AG08396 (cell line): ENCODE measurements around the gene HIVEP3.

ENCODE experiments used
- DNase-seq: peaks from one replicate; pipeline ENCODE4 v3.0.0; 2012; ENCODE audit warnings: low spot score, mixed read lengths

HIVEP3 gene

DNA sequence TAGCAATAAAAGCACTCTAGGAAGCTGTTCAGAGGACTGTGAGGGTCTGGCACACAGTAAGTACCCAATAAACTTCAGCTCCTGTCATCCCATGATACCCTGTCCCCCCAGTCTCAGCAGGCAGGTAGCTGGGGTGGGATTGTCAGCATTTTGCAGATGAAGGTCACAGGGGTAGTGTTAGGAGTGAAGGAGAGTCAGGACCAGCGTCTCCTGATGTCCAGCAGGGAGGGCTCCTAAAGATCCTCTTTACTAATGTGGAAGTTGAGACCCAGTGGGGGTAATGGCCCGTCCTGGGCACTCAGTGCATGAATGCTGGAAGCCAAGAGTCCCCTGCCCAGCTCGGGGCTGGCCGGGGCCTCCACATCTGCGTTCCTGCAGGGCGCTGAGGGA is 402.9 kb downstream of the HIVEP3 start:
- DNase-seq, result no peak

DNA sequence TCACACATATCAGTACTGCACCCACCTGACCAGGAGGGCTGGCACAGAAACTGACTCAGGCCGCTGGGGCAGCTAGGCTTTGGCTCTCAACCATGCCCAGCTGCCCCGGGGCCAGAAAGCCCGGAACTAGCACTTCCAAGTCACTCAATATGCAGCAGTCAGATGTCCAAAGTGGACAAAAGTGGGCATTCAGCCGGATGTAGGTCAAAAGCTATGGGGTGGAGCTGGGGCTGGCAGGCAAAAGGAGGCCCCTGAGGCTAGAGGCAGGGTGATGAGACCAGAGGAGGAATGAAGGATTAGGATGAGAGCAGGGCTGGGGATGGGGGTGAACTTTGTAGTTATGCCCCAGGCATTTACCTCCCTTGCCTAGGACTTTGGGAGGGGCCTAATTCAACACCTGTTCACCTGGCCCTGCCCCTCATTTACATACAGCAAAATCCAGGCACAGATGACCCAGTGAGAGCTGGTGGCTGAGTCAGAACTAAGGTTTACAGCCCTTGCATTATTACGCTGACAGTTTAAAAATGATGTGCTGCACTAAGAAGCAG is 403.5 kb downstream of the HIVEP3 start:
- no peak for DNase-seq

DNA sequence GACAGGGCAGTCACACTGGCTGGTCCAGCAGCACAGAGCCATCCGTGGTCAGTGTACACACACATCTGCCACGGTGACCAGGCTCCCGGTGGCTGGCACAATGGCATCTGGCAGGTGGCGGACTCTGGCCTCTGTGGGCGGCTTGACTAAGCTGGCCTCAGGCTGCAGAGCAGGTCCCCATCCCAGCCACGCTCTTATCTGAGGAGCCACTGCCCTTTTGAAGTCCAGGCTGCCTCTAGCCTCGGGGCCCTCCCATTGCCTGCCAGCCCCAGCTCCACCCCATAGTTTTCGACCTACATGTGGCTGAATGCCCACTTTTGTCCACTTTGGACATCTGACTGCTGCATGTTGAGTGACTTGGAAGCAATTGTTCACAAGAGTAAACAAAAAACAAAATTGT is 404.3 kb downstream of the HIVEP3 start:
- DNase-seq, result no peak

DNA sequence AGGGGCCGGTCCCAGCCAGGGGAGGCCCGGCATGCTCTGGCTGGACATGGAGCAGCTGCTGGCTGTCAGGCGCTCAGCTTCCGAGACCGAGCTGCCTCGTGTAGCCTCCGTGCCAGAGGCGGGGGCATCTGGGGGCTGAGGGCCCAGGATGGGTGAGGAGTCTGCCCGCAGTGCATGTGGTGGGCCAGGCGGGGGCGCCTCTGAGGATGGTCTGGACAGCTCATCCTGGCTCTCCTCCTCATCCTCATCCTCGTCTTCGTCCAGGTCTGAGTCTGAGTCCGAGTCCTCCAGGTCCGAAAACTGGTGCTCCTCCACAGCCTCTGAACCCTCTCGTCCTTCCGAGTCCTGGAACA is 405.4 kb downstream of the HIVEP3 start:
- no peak for DNase-seq

DNA sequence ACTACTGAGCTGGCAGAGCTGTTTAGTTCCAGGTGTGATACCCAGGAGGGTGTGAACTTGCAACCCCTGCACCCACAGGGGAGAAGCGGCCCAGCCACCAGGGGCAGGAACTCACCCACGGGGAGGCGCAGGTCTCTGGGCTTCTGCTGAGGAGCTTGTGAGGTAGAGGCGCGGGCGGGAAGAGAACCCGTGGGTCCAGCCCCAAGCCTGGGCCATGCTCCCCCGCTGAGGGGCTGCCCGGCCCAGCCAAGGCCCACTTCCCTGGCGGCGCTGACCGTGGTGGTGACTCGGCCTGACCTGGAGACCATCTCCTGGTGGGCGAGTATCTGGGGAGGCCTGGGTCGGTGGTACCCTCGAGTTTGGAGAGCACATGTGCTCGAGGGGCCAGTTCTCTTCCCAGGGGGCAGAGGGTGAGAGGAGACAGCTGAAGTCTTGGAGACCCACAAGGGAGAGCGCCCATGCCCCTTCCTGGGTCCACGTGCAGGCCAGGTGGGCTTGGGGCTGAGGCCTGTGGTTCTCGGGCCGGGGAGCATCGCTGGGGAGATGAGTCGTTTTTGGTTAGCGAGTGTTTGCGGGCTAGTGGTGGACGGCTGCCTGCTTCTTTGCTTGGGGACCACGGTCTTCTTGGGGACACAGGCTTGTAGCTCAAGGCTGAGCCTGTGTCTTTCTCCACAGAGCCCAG is 405.9 kb downstream of the HIVEP3 start:
- DNase-seq, result no peak

DNA sequence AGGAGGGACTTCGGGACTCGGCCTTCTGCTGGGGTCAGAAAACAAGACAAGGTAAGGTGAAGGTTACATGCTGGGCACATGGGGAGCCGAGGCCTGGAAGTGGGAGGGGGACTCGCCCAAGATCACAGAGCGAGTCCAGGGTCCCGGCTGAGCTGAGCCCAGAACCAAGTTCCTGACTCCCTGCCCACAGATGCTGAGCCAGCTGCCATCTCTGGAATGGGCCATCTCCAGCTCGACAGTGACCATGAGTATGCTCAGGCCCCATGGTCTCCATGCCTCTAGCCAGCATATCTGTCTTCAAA is 407.5 kb downstream of the HIVEP3 start:
- no peak for DNase-seq

DNA sequence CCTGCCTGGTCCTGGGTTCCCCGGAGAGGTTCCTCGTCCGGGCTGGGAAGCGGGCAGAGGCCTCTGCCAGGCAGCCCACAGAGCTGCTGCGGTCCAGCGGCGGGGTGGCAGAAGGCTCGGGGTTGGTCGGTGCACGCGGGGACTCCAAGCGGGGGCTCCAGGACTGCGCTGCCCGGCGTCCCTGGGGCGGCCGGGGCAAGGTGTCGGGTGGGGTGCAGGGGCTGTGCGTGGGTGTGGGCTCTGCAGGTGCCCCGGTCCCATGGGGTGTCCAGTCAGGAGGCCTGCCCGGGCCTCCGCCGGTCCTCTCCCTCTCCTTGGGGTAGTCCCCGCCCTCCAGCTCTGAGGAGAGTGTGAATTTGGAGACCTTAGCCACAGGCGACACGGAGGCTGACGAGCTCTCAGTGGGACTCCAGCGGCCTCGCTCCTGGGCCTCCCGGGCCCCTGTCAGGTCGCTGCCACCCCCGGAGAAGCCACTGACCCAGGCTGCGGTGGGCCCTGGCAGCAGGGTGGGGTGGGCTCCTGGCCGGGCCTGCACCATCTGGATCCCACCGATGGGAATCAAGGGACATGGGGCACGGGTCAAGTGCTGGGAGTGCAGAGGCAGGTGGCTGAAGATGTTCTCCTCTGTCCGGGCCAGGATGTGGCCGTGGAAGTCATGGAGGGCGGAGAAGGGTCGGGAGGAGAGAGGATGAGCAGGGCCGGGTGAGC is 408.0 kb downstream of the HIVEP3 start:
- DNase-seq, result no peak

DNA sequence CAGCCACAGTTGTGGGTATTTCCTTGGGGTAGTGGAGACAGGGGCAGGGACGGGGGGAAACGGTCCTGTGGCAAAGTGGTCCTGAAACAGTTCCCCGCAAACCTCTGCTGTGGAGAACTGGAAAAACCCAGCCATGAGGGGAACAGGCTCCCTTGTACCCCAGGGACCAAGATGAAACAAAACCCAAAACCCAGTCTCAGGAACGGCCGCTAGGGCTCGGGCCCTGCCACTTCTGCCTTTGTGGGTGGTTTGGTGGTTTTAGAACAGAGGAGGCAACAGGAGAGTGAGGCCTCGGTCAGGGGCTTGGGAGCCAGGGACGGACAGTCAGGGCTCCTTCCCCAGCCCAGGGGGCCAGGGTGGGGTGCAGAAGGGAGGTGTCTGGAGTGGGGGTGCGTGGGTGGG is 409.5 kb downstream of the HIVEP3 start:
- DNase-seq, result no peak

DNA sequence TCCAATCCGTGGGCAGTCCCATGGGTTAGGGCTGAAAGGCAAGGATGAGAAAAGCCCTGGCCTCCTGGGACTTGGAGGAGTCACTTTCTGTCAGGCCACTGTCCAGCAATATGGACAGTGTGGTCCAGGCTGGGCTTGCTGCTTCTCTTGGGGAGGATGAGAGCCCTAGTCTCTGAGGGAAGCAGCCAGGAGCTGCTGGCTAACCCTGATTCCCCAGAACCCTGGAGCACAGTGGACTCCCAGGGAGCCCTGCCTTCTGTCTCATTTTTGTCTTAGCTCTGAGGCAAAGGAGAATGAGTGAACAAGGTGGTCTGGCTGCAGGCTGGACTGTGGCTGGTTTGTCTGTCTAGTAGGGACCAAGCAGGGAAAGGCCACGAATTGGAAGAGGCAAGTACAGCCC is 410.4 kb downstream of the HIVEP3 start:
- DNase-seq, result no peak

DNA sequence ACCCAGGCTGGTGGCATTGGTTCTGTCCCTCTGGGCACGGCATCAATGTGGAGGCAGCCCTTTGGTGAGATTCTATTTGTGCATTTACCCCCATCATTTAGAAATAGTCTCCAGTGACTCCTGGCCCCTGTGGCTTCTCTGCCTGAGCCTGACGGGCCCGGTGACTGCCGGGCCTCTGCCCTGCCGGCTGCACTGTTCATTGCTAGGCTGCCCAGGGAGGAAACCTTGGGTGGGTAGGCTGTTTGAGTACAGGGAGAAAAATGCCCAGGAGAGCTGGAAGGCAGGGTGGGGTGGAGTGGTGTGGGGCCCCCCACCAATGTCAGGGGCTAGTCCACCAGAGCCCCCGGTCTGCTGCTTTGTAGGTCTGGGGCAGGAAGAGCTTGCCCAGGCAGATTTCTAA is 410.9 kb downstream of the HIVEP3 start:
- no peak for DNase-seq

DNA sequence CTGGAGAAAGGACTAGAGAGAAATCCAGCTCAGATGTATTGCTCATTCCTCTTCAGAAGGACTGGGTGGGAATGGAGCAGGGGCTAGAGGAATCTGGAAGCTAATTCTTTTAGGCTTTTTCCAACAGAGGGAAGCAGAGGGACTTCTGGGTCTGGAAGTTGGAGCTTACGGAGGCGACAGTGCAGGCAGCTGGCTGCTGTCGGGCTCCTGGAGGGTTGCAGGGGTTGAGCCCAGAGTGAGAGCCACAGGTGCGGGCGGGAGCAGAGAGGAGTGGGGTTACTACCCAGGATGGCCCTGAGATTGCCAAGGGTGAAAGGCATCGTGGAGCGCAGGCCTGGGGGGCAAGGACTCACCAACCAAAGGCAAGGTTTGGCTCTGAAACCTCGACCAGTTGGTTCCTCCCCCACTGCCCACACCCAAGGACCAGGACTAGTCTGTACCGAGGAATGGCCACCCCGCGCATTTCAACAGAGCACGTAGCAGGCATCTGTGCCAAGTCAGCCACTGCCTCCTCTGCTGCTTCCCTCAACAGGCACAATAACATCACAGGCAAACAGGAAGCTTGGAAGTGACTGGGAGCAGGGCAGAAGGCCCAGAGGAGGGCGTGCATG is 411.5 kb downstream of the HIVEP3 start:
- DNase-seq, result no peak

DNA sequence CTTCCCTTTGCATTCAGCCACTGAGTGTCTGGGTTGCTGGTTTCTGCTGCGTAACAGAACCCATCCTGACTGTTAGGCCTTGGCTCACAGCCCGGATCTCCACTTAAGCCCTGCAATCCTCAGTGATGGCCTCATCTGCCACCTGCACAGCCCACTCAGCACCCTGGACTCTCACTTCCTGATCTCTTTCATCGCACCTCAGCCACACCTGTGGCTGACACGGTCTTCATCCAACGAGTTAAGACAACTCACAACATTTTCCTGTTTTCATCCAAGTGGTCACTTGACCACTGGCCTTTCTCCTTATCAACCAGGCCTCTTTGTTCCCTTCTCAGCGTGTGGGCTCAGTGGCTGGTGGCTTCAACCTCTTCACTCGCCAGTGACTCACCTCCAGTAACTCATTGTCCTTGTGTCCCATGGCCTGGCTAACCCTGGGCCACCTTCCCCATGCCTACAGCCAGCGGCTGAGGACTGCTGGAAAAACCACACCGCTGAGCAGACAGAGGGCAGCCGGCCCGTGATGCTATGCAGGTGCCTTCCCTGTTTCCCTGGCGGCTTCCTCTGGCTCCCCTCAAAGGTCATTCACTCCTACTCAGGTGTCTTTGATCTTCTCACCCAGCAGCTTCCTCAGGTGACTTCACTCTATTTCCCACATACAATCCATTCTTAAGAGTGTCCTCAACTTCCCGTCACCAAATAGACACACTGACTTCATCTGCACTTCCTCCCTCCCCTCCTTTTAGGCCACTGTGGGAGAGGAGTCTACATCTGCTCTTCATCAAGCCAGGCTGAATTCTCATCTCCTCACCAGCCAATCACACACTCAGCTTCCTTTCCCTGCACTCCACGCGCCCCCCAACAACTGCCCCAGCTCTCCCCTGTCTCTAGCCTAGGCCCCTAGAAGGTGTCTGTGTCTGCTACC is 414.3 kb downstream of the HIVEP3 start:
- peak; percentile 56 for DNase-seq

DNA sequence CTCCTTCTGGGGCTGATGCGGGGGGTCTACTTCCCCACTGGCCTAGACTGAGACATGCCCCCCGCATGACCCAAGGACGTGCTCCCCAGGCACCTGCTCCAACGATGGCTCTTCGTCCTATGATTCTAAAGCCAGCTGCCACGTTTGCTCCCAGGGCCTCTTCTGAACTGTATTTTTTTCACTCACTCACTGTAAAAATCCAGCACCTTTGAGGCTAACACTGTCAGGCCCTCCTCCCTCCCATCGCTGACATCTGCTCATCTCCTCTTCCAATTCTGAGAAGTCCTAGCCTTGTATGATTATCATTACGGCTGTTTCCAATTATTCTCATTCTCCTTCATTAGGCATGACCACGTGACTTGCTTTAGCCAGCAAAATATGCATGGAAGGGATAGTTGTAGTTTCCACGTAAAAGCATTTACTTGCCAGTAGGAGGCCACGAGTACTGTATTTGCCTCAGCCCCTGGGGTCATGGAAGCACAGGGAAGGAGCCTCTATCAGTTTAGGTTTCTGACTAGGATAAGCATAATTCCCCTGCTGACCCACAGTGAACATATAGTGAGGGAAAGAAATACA is 415.1 kb downstream of the HIVEP3 start:
- no peak for DNase-seq

DNA sequence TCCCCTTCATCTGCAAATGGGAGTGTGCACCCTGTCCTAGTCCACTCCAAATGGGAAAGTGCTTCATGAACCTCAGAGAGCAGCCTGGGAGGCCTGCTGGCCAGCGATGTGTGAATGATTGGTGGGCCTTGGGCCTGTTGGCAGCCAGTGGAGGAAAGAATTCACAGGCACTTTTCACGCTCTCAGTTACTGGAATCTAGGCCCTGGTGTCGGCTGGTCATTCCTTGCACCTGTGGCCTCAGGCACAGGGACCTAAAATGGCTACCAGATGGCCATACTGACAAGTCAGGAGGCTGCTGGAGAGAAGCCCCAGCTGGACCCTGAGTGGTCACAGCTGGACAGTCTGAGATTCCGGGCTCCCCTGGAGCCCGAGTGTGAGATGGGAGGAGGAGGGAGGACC is 415.8 kb downstream of the HIVEP3 start:
- no peak for DNase-seq

DNA sequence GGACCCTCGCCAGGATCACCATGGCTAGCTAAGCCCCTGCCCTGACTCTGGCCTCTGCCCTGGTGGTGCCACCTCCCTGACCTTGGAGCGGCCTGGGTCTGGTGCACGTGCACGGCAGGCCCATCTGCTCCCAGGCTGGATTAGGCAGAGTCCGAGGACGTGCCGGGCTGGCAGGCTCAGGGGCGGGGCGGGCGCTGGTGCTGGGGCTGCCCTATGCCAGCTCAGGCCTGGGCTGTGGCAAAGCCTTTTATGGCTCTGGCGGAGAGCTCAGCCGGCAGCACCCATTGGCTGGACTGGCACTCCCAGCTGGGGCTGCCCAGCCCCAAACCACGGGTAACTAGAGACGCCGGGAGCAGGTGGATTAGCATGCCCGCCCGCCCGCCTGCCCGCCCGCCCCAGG is 417.1 kb downstream of the HIVEP3 start:
- DNase-seq, result no peak

DNA sequence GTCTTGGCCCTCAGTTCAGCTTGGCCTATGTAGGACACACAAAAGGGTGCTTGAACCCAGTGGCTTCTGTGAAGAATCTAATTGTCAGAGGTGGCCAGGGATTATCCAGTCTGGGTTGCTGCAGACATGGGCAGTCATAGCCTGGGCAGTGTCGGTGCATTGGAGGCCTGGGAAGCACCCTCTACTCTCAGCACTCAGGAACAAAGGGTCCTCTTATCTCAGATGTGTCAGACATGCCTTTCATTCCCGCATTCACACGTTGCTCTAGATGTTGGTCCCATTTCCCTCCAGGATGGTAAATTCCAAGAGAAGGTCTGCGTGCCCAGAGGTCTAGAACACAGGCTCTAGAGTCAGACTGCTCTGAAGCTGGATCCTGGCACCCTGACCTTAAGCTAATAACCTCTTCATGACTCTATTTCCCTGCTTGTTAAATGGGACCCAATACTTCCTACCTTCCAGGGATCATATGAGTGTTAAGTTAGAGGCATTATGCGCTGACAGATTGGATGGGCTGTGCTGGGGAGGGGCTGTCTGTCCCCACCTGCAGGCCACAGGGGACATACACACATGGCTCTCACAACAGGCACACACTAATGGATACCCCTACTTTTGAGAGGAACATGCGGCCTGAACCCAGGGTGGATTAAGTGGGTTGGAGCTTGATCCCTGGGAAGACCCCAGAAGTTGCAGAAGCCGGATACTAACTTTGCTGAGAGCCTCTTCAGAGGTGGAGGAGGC is 417.8 kb downstream of the HIVEP3 start:
- DNase-seq, result no peak

DNA sequence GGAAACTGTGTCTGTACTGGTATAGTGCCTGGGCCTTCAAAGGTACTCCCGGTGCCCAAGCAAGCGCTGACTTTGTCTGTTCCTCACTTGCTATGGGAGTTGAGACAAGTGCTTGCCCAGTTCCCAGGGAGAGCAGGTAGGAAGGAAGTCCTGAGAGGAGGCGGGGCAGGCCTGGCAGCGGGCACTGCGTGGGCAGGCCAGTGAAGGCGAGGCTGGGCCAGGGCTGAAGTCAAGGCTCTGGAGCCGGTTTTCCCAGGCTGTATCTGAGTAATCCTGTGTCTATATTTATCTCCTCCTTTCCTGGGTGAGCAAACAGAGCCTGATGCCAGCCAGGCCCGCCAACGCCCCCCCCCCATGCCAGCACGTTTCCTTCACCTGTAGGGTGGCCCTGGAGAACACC is 418.3 kb downstream of the HIVEP3 start:
- DNase-seq, result peak; percentile 72

DNA sequence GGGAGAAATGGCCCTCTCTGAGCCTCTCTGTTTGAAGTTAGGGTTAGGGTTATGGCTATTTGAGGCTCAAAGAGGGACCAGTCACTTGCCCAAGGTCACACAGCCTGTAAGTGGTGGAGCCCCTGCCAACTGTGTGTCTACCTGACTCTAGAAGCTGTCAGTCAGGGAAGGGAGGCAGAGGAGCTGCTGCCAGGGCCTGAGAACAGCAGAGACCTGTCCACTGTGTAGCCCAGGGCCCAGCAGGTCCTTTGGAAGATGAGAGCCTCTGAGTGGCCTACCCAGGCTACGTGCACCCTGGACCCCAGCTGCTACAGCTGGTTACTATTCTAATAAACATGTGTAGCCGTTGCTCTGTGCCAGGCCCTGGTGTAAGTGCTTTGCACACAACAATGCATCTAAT is 419.1 kb downstream of the HIVEP3 start:
- no peak for DNase-seq

DNA sequence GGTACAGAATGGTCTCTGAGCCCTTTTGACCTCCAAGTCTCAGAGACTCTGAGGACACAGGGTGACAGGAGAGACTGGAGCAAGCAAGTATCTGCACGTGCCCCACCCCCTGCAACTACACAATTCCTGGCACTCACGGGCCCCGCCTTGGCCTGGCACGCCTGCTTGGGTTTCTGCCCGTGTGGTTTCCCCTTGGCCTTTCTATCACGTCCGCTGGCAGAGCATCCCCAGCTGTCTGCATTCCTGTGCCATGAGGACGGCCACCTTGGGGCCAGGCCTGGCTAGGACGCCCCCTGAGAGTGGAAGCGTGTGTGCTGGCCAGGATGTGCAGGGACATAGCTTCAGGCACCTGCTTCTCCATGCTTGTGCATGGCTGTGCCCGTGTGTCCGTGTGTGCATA is 419.9 kb downstream of the HIVEP3 start:
- DNase-seq, result peak; percentile 71

DNA sequence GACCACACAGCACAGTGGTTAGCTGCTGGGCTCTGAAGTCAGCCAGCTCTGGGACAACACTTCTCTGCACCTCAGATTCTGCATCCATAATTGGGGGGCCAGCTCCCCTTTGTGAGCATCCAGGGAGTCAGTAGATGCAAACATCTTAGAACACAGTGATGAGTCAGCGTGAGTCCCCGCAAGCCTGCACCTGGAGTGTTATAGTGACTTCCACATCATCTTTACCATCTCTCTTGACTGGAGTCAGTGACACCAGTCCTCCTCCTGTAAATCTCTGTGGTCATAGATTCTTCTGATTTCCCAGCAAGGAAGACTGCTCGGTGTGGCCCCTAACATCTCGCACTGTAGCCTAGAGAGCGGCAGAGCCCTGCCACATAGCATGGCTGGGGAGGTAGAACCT is 420.3 kb downstream of the HIVEP3 start:
- no peak for DNase-seq

DNA sequence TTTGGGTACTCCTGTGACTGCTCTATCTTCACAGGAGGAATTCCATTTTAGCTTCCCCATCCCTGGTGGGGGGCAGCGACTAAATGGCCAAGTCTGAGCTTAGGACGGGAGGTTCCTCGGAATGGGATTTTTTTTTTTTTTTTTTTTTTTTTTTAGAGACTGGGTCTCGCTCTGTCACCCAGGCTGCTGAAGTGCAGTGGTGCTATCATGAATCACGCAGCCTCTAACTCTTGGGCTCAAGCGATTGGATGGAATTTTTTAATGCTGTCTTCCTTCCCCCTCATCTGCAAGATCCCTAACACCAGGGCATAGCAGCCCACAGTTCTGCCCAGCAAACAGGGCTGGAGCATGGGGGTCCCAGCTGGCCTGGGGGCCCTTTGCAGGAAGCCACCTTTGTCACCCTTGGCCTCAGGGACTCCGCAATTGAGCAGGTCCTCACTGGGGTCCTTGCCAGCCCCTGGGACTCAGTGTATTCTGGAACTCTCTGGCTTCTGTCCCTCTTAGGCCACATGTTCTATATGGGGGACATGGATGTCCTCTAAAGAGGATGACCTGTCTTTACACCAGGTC is 421.2 kb downstream of the HIVEP3 start:
- no peak for DNase-seq
